HL-60 (cell line): Measurements from ENCODE around the gene ARL6IP5.
A peak's percentile ranks its signal among the peaks of the same experiment; 100 is the strongest.

Source experiments
- CTCF ChIP-seq: IDR thresholded peaks from one replicate; pipeline ENCODE4 v1.5.1; 2011; ENCODE audit warnings: low read length, control low read depth, inconsistent platforms; ENCODE audit not compliant: insufficient read depth
- POLR2AphosphoS5 ChIP-seq: IDR thresholded peaks from 2 replicates; pipeline ENCODE4 v1.6.1; 2012; ENCODE audit warnings: low read depth
- REST ChIP-seq: IDR thresholded peaks from 2 replicates; pipeline ENCODE4 v1.6.1; 2012; ENCODE audit warnings: low read depth; ENCODE audit not compliant: insufficient replicate concordance
- SPI1 ChIP-seq: IDR thresholded peaks from 2 replicates; pipeline ENCODE4 v1.6.1; 2012; ENCODE audit warnings: low read depth, mild to moderate bottlenecking, borderline replicate concordance

GRCh38 chr3:69092030-69092516 lies 7.3 kb downstream of the ARL6IP5 start:
- TF ChIP-seq REST (no peak), CTCF (no peak), POLR2AphosphoS5 (no peak), SPI1 (peak; percentile 91)
